Subcutaneous adipose tissue (tissue), 4 donors: ENCODE measurements around the gene CEP135. TPM values are rescaled to one million over a fixed set of nuclear protein-coding genes. Genes with fewer than 3 reads are reported as not detected.

Experiments used
- total RNA-seq, 4 donors: library from RNA; depleted of rRNA; stranded (reverse); fragments of >200 nt; gene quantifications; one replicate each; pipeline ENCODE4 v1.1.0, GENCODE V29; 2016
- TF ChIP-seq, protein P1 (sequence below): fragments of 450-650 bp; IDR thresholded peaks from one replicate; pipeline ENCODE4 v1.5.1; 2016; ENCODE audit warnings: low read depth, mild to moderate bottlenecking, control low read depth, antibody characterized with exemption, moderate library complexity

The CEP135 gene
- total RNA-seq, 4 donors from 2014 or later = 5.1 to 11.1 (median 7.4) TPM

DNA sequence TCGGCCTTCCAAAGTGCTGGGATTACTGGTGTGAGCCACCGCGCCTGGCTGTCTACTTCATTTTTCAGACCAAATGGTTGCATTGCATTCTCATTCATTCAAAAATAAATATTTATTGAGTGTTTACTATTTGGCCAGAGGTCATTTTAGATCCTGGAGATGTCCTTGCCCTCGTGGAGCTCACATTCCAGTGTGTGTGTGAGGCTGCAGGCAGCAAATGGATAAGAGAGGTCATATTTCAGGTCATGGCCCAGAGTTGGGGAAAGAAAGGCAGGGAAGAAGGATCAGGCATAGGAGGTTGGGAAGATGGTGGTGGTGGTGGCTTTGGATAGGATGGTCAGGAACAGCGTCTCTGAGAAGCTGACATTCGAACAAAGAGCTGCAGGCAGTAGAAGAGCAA lies 119.1 kb downstream of the CEP135 start:
- TF ChIP-seq, protein P1, sequence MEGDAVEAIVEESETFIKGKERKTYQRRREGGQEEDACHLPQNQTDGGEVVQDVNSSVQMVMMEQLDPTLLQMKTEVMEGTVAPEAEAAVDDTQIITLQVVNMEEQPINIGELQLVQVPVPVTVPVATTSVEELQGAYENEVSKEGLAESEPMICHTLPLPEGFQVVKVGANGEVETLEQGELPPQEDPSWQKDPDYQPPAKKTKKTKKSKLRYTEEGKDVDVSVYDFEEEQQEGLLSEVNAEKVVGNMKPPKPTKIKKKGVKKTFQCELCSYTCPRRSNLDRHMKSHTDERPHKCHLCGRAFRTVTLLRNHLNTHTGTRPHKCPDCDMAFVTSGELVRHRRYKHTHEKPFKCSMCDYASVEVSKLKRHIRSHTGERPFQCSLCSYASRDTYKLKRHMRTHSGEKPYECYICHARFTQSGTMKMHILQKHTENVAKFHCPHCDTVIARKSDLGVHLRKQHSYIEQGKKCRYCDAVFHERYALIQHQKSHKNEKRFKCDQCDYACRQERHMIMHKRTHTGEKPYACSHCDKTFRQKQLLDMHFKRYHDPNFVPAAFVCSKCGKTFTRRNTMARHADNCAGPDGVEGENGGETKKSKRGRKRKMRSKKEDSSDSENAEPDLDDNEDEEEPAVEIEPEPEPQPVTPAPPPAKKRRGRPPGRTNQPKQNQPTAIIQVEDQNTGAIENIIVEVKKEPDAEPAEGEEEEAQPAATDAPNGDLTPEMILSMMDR = no peak

DNA sequence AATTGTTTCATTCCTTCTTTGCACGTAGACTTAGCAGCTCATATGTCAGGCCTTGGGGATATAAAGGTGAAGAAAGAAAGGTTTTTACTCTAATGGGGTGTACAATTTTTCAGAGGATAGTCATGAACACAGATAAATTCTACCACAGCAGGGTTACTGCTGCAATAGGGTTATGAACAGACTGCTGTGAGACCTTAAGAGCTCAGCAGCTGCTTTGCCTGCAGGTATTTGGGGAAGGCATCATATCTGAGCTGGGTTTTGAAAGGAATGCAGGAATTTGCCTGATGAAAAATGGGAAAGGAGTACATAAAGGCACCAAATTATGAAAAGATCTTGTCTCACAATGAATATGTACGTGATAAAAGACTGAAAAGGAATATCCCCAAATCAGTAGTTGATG lies 128.9 kb downstream of the CEP135 start:
- TF ChIP-seq, protein P1 = no peak

DNA sequence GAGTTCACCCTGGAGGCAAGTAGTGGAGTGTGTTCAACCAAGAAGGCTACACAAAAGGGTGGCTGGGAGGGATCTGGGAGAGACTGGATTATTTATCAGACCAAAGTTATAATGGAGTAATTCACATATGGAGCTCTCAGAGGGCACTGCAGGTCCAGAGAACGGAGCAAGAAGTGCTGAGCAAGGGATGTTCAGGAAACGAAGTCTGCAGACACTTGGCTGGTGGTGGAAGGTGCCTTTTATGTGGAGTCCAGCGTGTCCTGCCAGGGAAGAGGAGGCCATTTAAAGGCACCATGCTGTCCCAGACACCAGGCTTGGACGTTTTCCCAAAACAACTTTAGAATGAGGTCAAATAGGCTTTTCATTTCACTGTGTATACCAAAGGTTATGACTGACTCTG lies 130.1 kb downstream of the CEP135 start:
- TF ChIP-seq, protein P1 = no peak

DNA sequence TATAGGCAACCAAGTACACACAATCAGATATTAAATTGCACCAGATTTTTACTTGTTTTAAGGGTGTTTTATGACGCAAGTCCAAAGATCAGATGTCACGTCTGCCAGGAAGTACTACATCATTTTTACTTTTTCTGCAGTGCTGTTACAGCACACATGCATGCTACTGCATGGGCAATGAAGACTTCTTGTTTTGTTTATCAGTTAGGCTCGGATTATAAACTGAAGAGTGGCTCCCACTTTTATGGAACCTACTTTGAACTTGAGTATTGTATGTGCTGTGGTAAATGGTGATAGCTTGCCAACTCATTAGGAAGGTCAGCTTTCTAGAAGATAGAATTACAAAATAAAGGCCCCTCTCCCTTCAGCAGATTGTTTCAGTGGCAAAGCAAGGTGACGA lies 131.6 kb downstream of the CEP135 start:
- TF ChIP-seq, protein P1 = no peak

DNA sequence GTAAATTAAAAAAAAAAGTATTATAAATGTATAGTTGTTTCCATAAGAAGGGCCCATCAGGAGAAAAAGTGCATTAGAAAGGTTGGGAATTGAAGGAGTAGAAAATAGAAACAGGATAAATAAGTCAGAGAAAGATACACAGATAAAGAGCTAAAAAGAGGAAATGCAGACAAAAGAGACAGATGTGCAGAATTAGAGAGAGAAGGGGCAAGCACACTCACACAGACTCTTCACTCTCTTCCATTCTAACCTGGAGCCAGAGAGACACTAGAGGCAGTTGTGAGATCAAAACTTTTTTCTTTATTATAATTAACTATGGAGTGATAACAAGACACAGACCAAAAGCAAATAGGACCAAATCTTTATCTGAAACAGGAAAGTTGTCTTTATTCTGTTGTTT lies 134.1 kb downstream of the CEP135 start:
- TF ChIP-seq, protein P1 = no peak

Other genes with a start within 250 kb of the CEP135 start
- gene EXOC1L, start 129.2 kb upstream of the CEP135 start, total RNA-seq = not detected
- 10 to 100 TPM; 52.3 to 75.4 (median 61.3) TPM for gene EXOC1, start 95.3 kb upstream of the CEP135 start, total RNA-seq